HG03066 (cell line): ENCODE data around the gene GCNT3.

Experiments used
- ATAC-seq: cut with Tn5 transposase; IDR thresholded peaks from one replicate; pipeline ENCODE4 v1.9.1; 2021; ENCODE audit warnings: low read depth; ENCODE audit not compliant: unreplicated experiment

Gene GCNT3

GRCh38 chr15:59611276-59612260, at the start of gene GCNT3:
TSS of gene GCNT3 (plus strand) at chr15:59611783. CDS start at chr15:59618239, 6,456 bp downstream.
- no peak for ATAC-seq

- ATAC-seq = no peak
Measured at GRCh38 chr15:59562448-59563186, 49.0 kb upstream of the GCNT3 start.

GRCh38 chr15:59565299-59565698, 46.3 kb upstream of the GCNT3 start:
- ATAC-seq = no peak

- no peak for ATAC-seq
Measured at GRCh38 chr15:59567324-59567723, 44.3 kb upstream of the GCNT3 start.

GRCh38 chr15:59569477-59569876, 42.1 kb upstream of the GCNT3 start:
- ATAC-seq = no peak

- no peak for ATAC-seq
Measured at GRCh38 chr15:59570315-59570714, 41.3 kb upstream of the GCNT3 start.

- no peak for ATAC-seq
Measured at GRCh38 chr15:59571606-59572005, 40.0 kb upstream of the GCNT3 start.

- no peak for ATAC-seq
Measured at GRCh38 chr15:59583088-59583487, 28.5 kb upstream of the GCNT3 start.

GRCh38 chr15:59587085-59587826, 24.3 kb upstream of the GCNT3 start:
- no peak for ATAC-seq

- no peak for ATAC-seq
Measured at GRCh38 chr15:59590027-59590426, 21.6 kb upstream of the GCNT3 start.

- no peak for ATAC-seq
Measured at GRCh38 chr15:59591356-59591755, 20.2 kb upstream of the GCNT3 start.

GRCh38 chr15:59594493-59594942, 17.1 kb upstream of the GCNT3 start:
- ATAC-seq = no peak

- ATAC-seq = no peak
Measured at GRCh38 chr15:59594991-59595390, 16.6 kb upstream of the GCNT3 start.

GRCh38 chr15:59595434-59595915, 16.1 kb upstream of the GCNT3 start:
- ATAC-seq = no peak

GRCh38 chr15:59596640-59597039, 14.9 kb upstream of the GCNT3 start:
- ATAC-seq = no peak

GRCh38 chr15:59598461-59598860, 13.1 kb upstream of the GCNT3 start:
- no peak for ATAC-seq

GRCh38 chr15:59605994-59606393, 5.6 kb upstream of the GCNT3 start:
- ATAC-seq = no peak

GRCh38 chr15:59609730-59610712, 1.6 kb upstream of the GCNT3 start:
- ATAC-seq = no peak

- no peak for ATAC-seq
Measured at GRCh38 chr15:59614153-59614552, 2.6 kb downstream of the GCNT3 start.
